ENCODE measurements around the gene CHSY3.
A peak's percentile ranks its signal among the peaks of the same experiment; 100 is the strongest.

Gene CHSY3

GRCh38 chr5:129966071-129966470 lies 61.8 kb downstream of the CHSY3 start:
- TF ChIP-seq GATA1 (IDR thresholded peaks at IDR 0.05; ENCODE audit: low read depth, low read length) (no peak), POLR2A (IDR thresholded peaks at IDR 0.05; ENCODE audit: low read length) (no peak)

GRCh38 chr5:129971714-129972113 lies 67.4 kb downstream of the CHSY3 start:
- DNase-seq: no peak
- TF ChIP-seq GATA1 (IDR thresholded peaks at IDR 0.05; ENCODE audit: low read depth, low read length) (no peak), POLR2A (IDR thresholded peaks at IDR 0.05; ENCODE audit: low read length) (no peak)

More at GRCh38 chr5:129966071-129966470, 61.8 kb downstream of the CHSY3 start:
- no peak for DNase-seq

- TF ChIP-seq POLR2A (IDR thresholded peaks at IDR 0.05; ENCODE audit: low read length) (no peak), GATA1 (IDR thresholded peaks at IDR 0.05; ENCODE audit: low read depth, low read length) (no peak)
- DNase-seq: no peak
These were observed 68.3 kb downstream of the CHSY3 start for GRCh38 chr5:129972465-129973141.

- DNase-seq: no peak
- no peak for TF ChIP-seq GATA1 (IDR thresholded peaks at IDR 0.05; ENCODE audit: low read depth, low read length)
- TF ChIP-seq POLR2A (IDR thresholded peaks at IDR 0.05; ENCODE audit: low read length): no peak
These were observed 69.6 kb downstream of the CHSY3 start for GRCh38 chr5:129973716-129974426.

GRCh38 chr5:129977810-129978209 lies 73.5 kb downstream of the CHSY3 start:
- TF ChIP-seq POLR2A (IDR thresholded peaks at IDR 0.05; ENCODE audit: low read length): no peak
- no peak for TF ChIP-seq GATA1 (IDR thresholded peaks at IDR 0.05; ENCODE audit: low read depth, low read length)
- no peak for DNase-seq

- TF ChIP-seq POLR2A (IDR thresholded peaks at IDR 0.05; ENCODE audit: low read length) (no peak), GATA1 (IDR thresholded peaks at IDR 0.05; ENCODE audit: low read depth, low read length) (no peak)
- DNase-seq: no peak
These were observed 74.0 kb downstream of the CHSY3 start for GRCh38 chr5:129978270-129978669.

GRCh38 chr5:129988453-129988852 lies 84.2 kb downstream of the CHSY3 start:
- no peak for DNase-seq
- TF ChIP-seq GATA1 (IDR thresholded peaks at IDR 0.05; ENCODE audit: low read depth, low read length) (no peak), POLR2A (IDR thresholded peaks at IDR 0.05; ENCODE audit: low read length) (no peak)

GRCh38 chr5:129991780-129992179 lies 87.5 kb downstream of the CHSY3 start:
- TF ChIP-seq GATA1 (IDR thresholded peaks at IDR 0.05; ENCODE audit: low read depth, low read length): no peak
- no peak for TF ChIP-seq POLR2A (IDR thresholded peaks at IDR 0.05; ENCODE audit: low read length)
- DNase-seq: no peak

- DNase-seq: no peak
- TF ChIP-seq GATA1 (IDR thresholded peaks at IDR 0.05; ENCODE audit: low read depth, low read length): no peak
- TF ChIP-seq POLR2A (IDR thresholded peaks at IDR 0.05; ENCODE audit: low read length): no peak
These were observed 92.6 kb downstream of the CHSY3 start for GRCh38 chr5:129996896-129997295.

- TF ChIP-seq GATA1 (IDR thresholded peaks at IDR 0.05; ENCODE audit: low read depth, low read length) (no peak), POLR2A (IDR thresholded peaks at IDR 0.05; ENCODE audit: low read length) (no peak)
- no peak for DNase-seq
These were observed 96.2 kb downstream of the CHSY3 start for GRCh38 chr5:130000460-130000859.

- DNase-seq: no peak
- no peak for TF ChIP-seq GATA1 (IDR thresholded peaks at IDR 0.05; ENCODE audit: low read depth, low read length)
- no peak for TF ChIP-seq POLR2A (IDR thresholded peaks at IDR 0.05; ENCODE audit: low read length)
These were observed 97.9 kb downstream of the CHSY3 start for GRCh38 chr5:130002183-130002582.

GRCh38 chr5:130002876-130003275 lies 98.6 kb downstream of the CHSY3 start:
- peak in 1 of 2 experiments; percentile 1 for DNase-seq
- TF ChIP-seq POLR2A (IDR thresholded peaks at IDR 0.05; ENCODE audit: low read length): no peak
- TF ChIP-seq GATA1 (IDR thresholded peaks at IDR 0.05; ENCODE audit: low read depth, low read length): no peak

- no peak for TF ChIP-seq POLR2A (IDR thresholded peaks at IDR 0.05; ENCODE audit: low read length)
- TF ChIP-seq GATA1 (IDR thresholded peaks at IDR 0.05; ENCODE audit: low read depth, low read length): no peak
- no peak for DNase-seq
These were observed 107.7 kb downstream of the CHSY3 start for GRCh38 chr5:130011986-130012385.

GRCh38 chr5:130017173-130017572 lies 112.9 kb downstream of the CHSY3 start:
- no peak for DNase-seq

GRCh38 chr5:130018641-130019040 lies 114.4 kb downstream of the CHSY3 start:
- TF ChIP-seq GATA1 (IDR thresholded peaks at IDR 0.05; ENCODE audit: low read depth, low read length) (no peak), POLR2A (IDR thresholded peaks at IDR 0.05; ENCODE audit: low read length) (no peak)

More at GRCh38 chr5:130017173-130017572, 112.9 kb downstream of the CHSY3 start:
- TF ChIP-seq POLR2A (IDR thresholded peaks at IDR 0.05; ENCODE audit: low read length) (no peak), GATA1 (IDR thresholded peaks at IDR 0.05; ENCODE audit: low read depth, low read length) (no peak)

More at GRCh38 chr5:130018641-130019040, 114.4 kb downstream of the CHSY3 start:
- no peak for DNase-seq
